RWPE2 (cell line): ENCODE measurements around the gene HK1.
A peak's percentile ranks its signal among the peaks of the same experiment; 100 is the strongest.
"Not testable (repeated sequence)": the region's sequence is repeated elsewhere in the genome, so short reads cannot be mapped to it uniquely, and the experiment has no call there.

Experiments
- ATAC-seq: fragments of 200-7000 bp; cut with Tn5 transposase; 3 replicates; pipeline ENCODE4 v1.9.1; 2021; ENCODE audit warnings: low read depth
- DNase-seq: peaks from one replicate; pipeline ENCODE4 v3.0.0-alpha.2; 2020; ENCODE audit warnings: low spot score
- H3K27ac ChIP-seq: fragments of 450-650 bp; 2 replicates; pipeline ENCODE4 v1.5.1; 2017; ENCODE audit warnings: mild to moderate bottlenecking; ENCODE audit not compliant: poor library complexity, severe bottlenecking
- H3K27me3 ChIP-seq: fragments of 250-450 bp; sonication (Bioruptor Pico); 2 replicates; pipeline ENCODE4 v1.5.1; 2021; ENCODE audit warnings: mild to moderate bottlenecking, moderate library complexity; ENCODE audit not compliant: insufficient read depth, poor library complexity, severe bottlenecking
- H3K36me3 ChIP-seq: fragments of 250-450 bp; sonication (Bioruptor Pico); 2 replicates; pipeline ENCODE4 v1.5.1; 2020; ENCODE audit warnings: low read depth, mild to moderate bottlenecking, moderate library complexity
- H3K4me1 ChIP-seq: fragments of 250-450 bp; sonication (Bioruptor Pico); 2 replicates; pipeline ENCODE4 v1.5.1; 2021; ENCODE audit warnings: mild to moderate bottlenecking, moderate library complexity; ENCODE audit not compliant: insufficient read depth, poor library complexity, severe bottlenecking
- H3K4me3 ChIP-seq: fragments of 250-450 bp; sonication (Bioruptor Pico); 2 replicates; pipeline ENCODE4 v1.5.1; 2021; ENCODE audit warnings: mild to moderate bottlenecking, moderate library complexity; ENCODE audit not compliant: severe bottlenecking
- H3K9me3 ChIP-seq: fragments of 250-450 bp; sonication (Bioruptor Pico); 2 replicates; pipeline ENCODE4 v1.5.1; 2021; ENCODE audit warnings: mild to moderate bottlenecking, moderate library complexity; ENCODE audit not compliant: severe bottlenecking
- CTCF ChIP-seq: fragments of 450-650 bp; IDR thresholded peaks from one replicate; pipeline ENCODE4 v1.5.1; 2017; ENCODE audit warnings: mild to moderate bottlenecking, moderate library complexity; ENCODE audit not compliant: poor library complexity, severe bottlenecking

HK1 gene

GRCh38 chr10:69319841-69320316 lies 41.6 kb downstream of the HK1 start:
- no peaks in the 10 kb centered on the region for H3K9me3 ChIP-seq
- DNase-seq (no peak), ATAC-seq (no peak)
- TF ChIP-seq CTCF, result no peak
- H3K4me1 ChIP-seq, result peaks cover 43% of the 10 kb centered on the region
- H3K27ac ChIP-seq, result peak overlapping the region; percentile 84
- H3K4me3 ChIP-seq, result peak overlapping the region; percentile 92
- H3K36me3 ChIP-seq, result peaks cover 7% of the 10 kb centered on the region; the same call in 1 of the 2 replicates
- no peaks in the 10 kb centered on the region for H3K27me3 ChIP-seq

- no peak for TF ChIP-seq CTCF
- Histone ChIP-seq H3K36me3 (peaks cover 7% of the 10 kb centered on the region; the same call in 1 of the 2 replicates), H3K27ac (peak overlapping the region; percentile 84), H3K9me3 (no peaks in the 10 kb centered on the region), H3K4me3 (no peak overlapping the region), H3K4me1 (peaks cover 47% of the 10 kb centered on the region), H3K27me3 (no peaks in the 10 kb centered on the region)
- DNase-seq (no peak), ATAC-seq (no peak)
These were observed 42.2 kb downstream of the HK1 start for GRCh38 chr10:69320521-69320920.

- H3K36me3 ChIP-seq, result peaks cover 7% of the 10 kb centered on the region; the same call in 1 of the 2 replicates
- DNase-seq (no peak), ATAC-seq (no peak)
- H3K4me3 ChIP-seq, result no peak overlapping the region
- H3K4me1 ChIP-seq, result peaks cover 50% of the 10 kb centered on the region
- H3K9me3 ChIP-seq, result no peaks in the 10 kb centered on the region
- no peaks in the 10 kb centered on the region for H3K27me3 ChIP-seq
- no peak for TF ChIP-seq CTCF
- H3K27ac ChIP-seq, result peak overlapping the region; percentile 84
These were observed 42.9 kb downstream of the HK1 start for GRCh38 chr10:69321039-69321715.

GRCh38 chr10:69321865-69322264 lies 43.6 kb downstream of the HK1 start:
- Histone ChIP-seq H3K27me3 (no peaks in the 10 kb centered on the region), H3K27ac (peak overlapping the region; percentile 84), H3K4me3 (no peak overlapping the region), H3K9me3 (no peaks in the 10 kb centered on the region), H3K4me1 (peaks cover 49% of the 10 kb centered on the region), H3K36me3 (peaks cover 7% of the 10 kb centered on the region; the same call in 1 of the 2 replicates)
- TF ChIP-seq CTCF, result no peak
- no peak for ATAC-seq
- no peak for DNase-seq

GRCh38 chr10:69322346-69322745 lies 44.0 kb downstream of the HK1 start:
- peaks cover 48% of the 10 kb centered on the region for H3K4me1 ChIP-seq
- not testable (repeated sequence) for H3K27me3 ChIP-seq, H3K36me3 ChIP-seq, H3K4me3 ChIP-seq, DNase-seq, H3K9me3 ChIP-seq
- ATAC-seq, result peak; percentile 21; the same call in 2 of the 3 replicates
- H3K27ac ChIP-seq, result peak overlapping the region; percentile 84
